Activated CD8-positive, alpha-beta memory T cell treated with anti-CD3 and anti-CD28 coated beads for 4 hours (primary cell): ENCODE data around the gene ARHGEF10L.

ENCODE experiments used
- DNase-seq, 2 donors: peaks; one replicate each; pipeline ENCODE4 v3.0.0-alpha.2; 2020; ENCODE audit warnings: low read depth in 2 of 2

ARHGEF10L gene

DNA sequence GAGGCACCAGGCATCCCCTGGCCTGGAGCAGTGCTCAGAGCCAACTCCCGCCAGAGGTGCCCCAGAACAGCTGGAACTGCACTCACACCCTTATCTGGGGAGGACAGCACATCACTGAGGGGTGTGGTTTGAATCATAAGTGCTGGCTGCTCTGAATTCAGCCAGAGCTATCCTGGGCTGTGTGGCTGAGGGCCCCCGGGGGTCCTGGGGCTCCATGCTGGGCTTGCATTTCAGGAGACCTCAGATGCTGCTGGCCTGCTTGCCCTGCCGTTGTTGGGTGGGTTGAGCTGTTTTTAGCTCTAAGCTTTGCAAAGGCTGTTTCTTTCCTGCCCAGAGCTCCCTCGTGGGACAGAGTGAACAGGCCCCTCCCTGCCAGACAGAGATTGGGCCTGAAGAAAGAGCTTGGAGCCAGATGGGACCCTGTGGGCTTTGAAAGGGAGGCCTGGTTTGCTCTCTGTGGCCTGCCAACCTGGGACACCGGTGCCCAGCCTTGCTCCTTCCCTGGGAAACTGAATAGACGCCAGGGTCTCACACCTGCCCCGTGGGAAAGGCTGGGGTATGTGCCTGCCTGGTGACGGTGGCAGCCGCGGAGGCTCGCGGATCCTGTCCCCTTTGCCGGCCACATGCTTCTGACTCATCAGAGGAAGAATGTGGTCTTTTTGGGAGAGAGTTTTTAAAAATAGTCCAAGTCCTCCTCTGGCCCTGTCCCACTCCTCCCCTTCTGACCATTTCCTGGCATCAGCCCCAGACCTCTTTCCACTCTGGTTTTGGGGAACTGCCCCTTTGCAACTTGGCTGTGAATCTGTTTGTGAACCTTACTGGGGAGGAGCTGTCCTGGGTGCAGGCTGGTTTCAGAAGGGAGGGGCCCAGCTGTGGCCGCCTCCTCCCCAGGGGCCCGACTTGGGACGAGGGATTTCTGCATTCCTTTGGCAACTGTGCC is 30.0 kb downstream of the ARHGEF10L start:
- DNase-seq = no peak

DNA sequence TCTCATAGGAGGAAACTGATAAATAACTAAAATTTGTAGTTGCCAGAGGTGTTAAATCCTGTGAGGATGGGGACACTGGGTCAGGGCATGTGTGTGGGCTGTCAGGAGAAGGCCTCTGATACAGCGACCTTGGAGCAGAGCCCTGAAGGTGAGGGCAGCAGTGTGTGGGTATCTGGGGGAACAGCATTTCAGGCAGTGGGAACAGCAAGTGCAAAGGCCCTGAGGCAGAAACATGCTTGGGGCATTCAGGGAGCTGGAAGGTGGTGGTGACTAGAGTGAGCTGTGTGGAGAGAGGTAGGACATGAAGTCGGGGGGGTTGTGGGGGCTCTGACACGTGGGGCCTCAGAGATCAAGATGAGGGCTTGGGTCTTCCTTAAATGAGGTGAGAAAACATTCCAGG is 30.7 kb downstream of the ARHGEF10L start:
- no peak for DNase-seq

DNA sequence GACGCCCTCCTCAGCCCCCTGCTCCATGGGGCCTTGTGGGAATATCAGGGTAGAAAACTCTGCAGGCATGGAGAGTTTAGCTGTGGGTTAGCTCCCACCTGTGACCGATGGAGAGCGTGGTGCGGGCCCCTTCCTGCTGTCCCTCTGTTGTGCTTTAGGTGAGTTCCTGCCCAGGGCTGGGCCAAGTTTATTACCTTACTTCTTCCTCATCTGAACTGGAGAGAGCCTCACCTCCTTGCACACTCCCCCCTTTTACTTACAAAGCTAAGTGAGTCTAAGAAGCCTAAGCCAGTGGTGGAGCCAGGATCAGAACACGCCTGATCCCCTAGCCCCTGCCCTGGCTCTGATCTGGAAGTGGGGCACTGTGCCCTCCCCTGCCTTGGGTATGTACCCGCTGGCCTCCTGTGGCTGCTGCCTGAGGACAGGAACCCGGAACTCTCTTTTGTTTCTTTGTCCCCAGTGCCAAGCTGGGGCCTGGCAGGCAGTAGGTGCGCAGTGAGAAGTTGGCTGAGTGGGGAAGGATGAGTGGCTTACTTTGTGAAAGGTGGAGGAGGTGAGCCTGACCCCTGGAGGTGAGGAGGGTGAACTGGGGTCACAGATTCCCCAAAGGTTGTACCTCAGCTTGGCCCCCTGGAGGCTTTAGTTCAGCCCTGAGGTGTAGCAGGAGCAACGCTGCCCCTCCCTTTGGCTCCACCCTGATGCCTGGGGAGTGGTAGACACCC is 32.9 kb downstream of the ARHGEF10L start:
- no peak for DNase-seq

DNA sequence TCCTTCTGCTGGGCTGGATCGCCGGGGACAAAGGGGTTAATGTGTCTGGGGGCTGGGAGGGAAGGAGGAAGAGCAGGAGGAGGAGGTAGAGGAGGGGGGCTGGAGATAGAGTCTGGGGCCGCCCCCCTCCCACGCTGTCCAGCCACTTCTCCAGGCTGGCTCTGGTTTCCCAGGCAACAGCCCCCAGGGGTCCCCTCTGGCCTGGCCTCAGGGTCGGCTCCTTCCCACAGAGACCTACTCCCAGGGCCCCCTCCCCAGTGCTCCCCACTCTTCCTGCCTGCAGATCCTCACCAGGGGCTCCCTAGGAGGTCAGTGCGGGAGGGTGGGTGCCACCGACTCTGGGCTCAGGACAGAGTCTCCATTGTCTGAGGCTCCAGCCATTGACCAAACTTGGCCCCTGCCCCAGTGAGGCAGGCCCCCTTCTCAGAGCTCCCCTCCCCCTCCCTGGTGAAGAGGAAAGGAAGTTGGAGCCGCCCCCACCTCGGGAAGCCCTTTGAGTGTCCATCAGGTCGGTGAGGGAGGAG is 34.1 kb downstream of the ARHGEF10L start:
- no peak for DNase-seq

DNA sequence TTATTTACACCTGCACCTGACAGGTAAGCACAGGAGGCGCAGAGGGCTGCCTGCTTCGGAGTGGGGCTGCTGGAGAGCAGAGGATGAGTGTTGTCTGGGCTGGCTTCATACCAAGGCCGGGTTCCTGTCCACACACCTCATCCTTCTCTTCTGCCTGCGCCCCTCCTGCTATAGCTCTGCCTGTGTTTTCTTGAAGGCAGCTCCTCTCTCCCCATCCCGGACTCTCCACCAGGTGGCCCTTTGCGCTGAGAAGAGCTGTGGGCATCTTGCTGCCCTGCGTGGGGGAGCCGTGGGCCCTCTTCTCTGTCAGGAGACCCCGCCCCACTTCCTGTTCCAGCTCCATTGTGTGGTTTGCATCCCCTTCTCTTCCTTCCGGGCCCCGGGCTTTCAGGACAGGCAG is 35.0 kb downstream of the ARHGEF10L start:
- no peak for DNase-seq

DNA sequence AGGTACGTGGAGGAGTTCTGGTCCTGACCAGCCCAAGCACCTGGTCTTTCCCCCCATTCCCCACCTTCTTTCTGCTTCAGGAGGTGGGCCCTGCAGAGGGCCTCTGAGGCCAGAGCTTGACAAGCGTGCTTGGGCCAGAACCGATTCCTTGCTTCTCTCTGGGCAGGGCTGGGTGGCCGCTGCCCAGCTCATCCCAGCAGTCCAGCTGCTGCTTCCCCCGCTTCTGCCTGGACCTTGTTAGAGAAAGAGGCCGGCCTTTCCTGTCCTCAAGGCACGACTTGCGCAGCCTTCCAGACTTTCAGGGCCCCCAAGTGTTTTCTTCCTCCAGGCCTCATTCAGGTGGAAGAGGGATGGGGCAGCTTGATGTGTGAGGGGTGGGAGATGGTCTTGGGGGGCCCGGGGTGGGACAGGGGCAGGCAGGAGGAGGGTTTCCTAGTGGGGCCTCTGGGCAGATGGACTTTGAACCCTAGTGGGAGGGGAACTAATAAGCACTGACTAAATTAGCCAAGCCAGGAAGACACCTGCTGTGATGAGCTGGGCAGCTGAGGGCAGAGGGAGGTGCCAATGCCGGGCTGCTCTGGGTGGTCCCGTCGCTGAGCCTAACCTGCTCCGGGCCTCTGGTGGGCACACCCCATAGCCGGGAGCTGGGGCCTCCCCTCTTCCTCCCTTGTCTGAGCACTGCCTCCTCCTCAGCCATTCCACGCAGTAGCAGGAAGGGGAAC is 36.5 kb downstream of the ARHGEF10L start:
- no peak for DNase-seq

DNA sequence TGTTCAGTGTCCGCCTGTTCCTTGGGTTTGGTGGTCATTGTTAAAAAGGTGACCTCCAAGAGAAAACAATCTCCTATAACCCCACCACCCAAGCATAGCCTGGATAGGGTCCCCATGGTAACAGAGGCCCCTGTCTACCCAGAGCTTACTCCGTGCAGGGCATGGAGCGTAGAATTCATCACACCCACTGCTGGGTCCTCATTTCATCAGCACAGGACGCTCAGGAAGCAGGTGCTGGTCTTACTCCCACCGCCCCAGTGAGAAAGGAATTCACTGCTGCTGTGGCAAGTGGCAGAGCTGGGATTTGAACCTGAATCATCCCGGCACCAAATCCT is 37.0 kb downstream of the ARHGEF10L start:
- DNase-seq = no peak

DNA sequence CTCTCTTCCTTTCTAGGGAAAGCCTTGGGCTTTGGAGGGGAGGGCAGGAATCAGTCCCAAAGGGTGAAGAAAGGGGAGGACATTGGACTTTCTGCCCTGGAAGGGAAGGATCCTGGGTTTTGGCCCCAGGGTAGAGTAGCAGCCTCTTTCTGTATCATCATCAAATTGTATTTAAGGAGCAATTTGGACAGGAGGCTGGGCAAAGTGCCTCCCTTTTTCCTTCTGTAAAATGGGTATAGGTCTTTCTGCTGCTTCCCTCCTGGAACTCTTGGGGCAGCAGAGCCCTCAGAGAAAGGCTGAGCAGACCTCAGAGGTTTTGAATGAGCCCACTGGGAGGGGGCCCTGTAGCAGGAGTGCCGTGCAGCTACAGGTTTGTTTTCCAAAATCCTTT is 38.4 kb downstream of the ARHGEF10L start:
- no peak for DNase-seq

DNA sequence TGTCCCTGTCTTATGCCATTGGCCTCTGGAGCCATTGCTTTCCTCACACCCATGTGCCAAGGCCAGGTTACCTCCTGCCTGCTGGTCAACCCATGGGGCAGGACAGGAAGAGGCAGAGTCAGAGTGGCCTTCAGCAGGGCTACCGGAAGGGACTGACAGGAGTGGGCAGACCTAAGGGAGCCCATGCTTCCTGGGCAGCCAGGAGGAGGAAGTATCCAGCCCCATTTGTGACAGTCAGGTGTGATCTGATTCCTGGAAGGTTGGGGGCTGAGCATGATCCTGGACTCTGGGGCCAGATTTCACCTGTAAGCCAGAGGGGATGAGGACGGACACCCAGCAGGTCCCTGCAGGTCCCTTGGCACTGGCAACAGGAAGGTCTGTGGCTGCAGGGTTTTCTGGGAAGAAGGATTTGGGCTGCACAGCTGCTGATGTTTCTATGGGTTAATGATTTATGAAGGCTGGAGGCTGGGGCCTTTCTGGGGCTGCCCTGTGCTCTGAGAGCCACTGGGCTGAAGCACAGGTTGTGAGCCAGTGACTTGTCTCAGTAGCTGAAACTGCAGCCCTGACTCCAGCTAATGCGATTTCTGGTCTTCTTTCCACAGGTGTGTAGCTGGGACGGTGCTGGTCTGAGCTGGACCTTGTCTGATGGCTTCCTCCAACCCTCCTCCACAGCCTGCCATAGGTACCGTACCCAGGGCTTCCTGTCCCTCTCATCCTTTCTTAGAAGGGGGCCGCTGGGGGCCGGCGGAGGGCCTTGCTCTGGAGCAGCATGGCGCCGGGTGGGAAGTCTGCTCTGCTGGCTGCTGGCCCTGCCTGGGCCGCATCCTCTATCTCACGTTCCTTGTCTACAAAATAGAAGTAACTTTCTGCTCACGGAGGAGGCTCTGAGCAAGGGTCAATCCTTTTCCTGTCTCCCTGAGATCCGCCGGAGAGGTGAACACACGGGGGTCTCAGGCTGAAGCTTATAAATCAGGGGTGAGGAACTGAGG is 40.7 kb downstream of the ARHGEF10L start:
- no peak for DNase-seq

DNA sequence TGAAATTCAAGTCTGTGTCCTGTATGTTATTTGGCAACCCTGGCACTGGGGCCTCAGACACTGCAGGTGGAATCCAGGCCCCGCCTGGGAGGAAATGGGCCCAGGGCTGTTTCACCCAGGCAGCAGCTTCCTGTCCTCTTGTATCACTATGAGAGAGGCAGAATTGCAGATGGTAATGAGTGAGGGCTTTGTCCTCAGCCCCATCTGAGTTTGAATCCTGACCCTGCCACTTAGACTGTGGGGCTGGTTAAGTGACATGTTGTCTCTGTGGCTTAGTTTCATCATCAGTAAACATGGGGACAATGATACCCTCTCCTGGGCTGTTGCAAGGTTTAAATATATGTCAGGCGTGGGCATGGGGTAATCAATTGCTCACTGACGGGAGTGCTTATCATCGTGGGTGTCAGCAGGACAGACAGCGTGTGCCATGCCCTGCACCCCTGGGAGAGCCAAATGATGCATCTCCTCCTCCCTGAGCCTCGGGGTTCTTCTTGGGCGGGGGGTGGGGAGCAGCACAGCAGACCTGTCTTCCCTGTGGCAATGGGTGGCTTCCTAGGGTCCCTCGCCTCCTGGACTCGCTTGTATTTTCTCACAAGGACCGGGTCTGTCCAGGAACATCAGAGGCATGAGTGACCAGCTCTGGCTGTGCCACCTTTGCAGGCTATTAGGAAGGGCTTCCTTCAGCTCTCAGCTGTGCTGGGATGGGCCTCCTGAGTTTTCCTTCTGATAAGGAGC is 42.1 kb downstream of the ARHGEF10L start:
- no peak for DNase-seq

DNA sequence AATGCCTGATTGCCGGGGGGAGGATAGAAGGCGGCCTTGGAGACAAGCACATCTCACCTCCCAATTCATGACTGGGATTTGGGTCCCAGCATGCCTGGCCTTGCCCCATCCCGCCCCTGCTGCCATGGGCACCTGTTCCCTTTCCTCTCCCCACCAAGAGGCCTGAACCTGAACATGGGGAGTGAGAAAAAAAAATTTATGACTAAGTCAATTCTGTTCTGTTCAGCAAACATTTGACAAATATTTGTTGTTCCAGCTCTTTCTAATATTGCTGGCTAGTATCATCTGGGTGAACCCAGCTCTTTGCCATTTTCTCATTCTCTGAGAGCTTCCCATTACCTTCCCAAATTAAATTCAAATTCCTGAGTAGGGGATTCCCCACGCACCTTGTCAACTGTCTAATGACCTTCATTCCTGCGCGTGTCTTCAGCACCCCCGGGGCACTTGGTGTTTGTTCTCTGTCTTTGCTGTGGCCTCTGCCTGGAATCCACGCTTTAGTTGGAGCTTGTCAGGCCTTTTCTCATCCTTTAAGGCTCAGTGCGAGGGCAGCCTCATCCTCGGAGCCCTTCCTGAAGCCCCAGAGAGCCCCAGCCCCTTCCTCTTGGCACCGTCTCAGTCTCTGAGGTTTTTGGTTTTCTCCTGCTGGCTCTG is 42.8 kb downstream of the ARHGEF10L start:
- DNase-seq = no peak

DNA sequence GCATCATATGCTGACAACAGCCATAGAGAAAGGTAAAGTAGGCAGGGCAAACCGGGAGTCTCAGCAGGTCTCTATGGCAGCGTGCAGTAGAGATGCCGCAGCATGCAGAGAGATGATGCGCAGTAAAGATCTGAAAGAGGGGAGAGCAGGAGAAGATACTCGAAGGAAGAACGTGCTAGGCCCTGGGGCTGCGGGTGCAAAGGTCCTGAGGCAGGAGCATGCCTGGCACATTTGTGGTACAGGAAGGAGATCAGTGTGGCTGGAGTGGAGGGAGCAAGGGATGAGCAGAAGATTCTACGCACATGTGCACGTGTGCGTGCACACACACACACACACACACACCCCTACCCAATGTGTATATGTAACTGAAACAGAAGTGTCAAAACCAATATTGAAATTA is 45.0 kb downstream of the ARHGEF10L start:
- DNase-seq = no peak

DNA sequence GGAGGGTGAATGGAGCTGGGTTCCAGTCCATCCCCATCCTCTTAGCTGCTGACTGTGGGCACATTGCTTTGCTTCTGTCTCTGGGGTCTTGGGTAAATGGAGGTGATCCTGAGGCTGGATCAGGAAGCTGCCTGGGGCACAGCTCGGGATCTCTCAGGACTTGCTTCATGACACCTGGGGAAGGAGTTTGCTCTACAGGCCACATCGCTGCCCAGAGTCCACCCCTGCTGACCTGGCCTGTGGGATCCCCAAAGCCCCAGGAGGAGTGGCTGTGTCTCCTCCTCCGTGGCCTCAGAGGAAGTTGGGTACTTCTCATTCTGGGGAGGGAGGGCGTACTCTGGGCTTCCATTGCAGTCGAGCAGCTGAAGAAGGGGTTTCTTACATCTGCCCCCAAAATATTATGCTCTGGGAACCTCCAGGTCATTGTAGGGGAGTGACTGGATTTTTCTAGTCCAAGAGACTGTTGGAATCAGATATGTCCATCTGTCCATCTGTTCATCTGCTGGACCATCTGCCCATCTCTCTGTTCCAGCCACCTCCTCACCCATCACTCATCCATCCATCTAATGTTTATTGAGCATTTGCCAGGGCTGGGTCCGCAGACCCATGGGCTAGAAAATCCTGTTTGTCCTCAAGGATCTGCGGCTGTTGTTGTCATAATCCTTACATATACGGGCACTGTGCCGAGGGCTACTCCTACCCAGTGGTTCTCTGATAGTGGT is 45.9 kb downstream of the ARHGEF10L start:
- no peak for DNase-seq

DNA sequence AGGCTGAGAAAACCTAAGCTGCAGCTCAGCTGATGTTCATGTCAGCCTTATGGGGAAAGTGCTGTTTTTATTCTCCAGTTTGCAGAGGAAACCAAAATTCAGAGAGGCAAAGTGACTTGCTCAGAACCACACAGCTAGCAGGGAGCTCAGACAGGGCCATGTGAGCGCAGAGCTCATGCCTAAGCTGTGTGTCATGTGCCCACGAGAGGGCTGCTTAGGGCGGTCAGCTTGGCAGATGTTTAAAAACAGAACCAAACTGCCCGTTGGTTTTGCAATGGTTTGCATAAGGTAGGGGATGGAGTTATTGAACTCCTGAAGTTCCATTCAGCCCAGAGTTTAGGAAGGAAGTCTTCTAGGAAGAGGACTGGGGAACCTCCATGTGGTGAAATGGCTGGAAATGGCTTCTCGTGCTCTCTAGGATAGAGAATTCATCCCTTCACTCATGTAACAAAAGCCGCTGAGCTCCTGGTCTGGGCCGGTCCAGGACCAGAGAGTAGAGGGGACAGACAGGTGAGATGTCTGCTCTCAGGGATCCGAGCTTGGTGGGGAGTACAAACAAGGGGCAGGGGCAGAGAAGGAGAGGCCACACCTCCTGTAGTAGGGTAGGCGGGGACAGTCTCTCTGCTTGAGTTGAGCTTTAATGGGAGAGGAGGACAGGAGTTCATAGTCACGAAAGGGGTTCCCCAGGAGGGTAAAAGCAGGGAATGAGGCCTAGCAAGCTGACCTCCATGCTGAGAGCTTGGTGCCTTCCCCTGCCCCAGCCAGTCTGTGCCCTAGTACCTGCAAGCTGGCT is 46.9 kb downstream of the ARHGEF10L start:
- no peak for DNase-seq

DNA sequence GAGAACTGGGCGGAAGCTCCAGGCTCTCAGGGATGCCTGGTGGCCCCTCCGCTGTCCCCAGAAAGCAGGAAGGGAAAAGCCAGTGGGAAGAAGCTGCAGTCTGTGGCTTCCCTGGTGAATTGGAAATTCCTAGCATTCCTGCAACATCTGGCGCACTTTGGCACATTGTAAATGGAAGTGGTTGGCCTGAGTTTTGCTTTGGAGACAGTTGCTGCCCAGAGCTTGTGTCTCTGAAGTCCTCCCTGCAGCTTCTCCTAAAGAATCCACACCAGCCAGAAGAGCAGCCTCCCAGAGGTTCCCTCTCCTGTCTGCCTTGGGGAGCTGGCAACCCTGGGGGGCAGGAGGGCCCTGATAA is 48.2 kb downstream of the ARHGEF10L start:
- no peak for DNase-seq

DNA sequence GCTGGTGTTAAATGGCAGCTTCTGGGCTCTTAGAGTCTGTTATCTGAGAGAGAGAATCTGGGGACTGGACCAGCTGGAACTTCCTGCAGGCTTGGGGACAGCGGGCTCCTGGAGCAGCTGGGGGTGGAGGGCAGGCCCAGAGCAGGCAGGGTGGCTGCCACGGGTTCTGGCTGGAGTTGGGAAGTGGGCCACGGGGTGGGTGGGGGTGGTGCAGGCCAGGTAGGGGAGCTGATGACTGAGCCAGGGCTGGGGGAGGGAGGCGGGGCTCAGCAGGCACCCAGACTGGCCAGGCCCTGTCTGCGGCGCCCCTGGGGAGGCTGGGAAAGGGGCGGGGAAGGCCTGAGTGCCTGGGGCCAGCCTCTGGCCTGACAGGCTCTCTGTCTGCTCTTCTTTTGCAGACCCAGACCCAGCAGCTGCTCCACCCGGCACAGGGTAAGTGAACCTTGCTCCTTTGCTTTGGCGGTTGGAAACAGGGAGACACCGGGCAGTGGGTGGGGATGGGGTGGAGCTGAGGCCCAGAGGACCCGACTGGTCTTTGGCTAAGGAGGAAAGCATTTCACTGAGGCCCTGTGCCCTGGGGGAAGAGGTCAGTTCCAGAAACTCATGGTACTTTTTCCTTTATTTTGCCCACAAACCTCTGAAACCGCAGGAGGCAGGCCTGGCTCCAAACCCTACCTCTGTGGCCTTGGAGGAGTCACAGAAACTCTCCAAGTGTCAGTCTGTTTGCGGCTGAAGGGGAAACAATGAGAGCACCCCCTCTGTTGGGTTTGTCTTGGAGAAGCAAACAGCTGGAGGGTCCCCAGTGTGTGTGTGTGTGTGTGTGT is 48.8 kb downstream of the ARHGEF10L start:
- DNase-seq = no peak

DNA sequence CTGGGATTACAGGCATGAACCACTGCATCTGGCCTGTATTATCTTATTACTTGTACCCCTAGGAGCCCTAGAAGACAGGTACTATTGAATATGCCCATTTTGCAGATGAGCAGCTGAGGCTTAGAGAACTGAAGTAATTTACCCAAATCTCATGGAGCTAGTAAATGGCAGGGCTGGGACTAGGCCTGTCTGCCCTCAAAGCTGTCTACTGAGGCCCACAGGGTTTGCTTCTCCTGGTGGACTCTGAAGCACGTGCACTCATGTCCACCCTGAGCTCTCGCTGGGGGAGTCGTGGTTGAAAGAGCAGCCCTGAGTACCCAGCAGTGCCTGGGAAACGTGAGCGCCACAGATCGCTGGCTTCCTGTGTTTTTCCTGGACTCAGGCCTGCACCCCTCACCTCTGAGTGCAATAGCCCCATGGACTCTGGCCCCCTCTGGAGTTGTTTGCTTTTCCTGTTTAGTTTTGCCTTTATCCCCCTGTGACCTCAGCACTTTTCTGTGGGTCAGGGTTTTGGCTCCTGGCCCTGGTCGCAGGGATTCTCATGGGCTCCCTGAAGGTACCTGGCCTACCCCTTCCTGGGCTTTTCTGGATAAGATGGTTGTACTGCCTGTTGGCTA is 52.4 kb downstream of the ARHGEF10L start:
- no peak for DNase-seq
